Astrocyte (in vitro differentiated cells and primary cell): Measurements from ENCODE around the gene CDC42BPA. TPM values are rescaled to one million over a fixed set of nuclear protein-coding genes. Genes with fewer than 3 reads are reported as not detected.

ENCODE experiments used
- DNase-seq: peaks from one replicate; pipeline ENCODE4 v3.0.0-alpha.2; 2010; ENCODE audit warnings: low read depth
- FAIRE-seq: peaks from 2 replicates; lab custom pipeline; 2011; peaks lifted over from hg19 to GRCh38; lab: Jason Lieb, UNC
- H2AFZ ChIP-seq: 2 replicates; pipeline ENCODE4 v1.6.0; 2012; ENCODE audit warnings: low read depth, low read length, inconsistent platforms
- H3K27ac ChIP-seq: 2 replicates; pipeline ENCODE4 v1.5.1; 2011; ENCODE audit warnings: low read depth, low read length, inconsistent platforms
- H3K27me3 ChIP-seq: 2 replicates; pipeline ENCODE4 v1.6.0; 2011; ENCODE audit warnings: low read length, inconsistent platforms; ENCODE audit not compliant: insufficient read depth
- H3K36me3 ChIP-seq: 2 replicates; pipeline ENCODE4 v1.5.1; 2011; ENCODE audit warnings: low read length, inconsistent platforms; ENCODE audit not compliant: insufficient read depth
- H3K4me1 ChIP-seq: 2 replicates; pipeline ENCODE4 v1.5.1; 2011; ENCODE audit warnings: low read length, inconsistent platforms; ENCODE audit not compliant: insufficient read depth
- H3K4me2 ChIP-seq: 2 replicates; pipeline ENCODE4 v1.6.0; 2012; ENCODE audit warnings: low read length, inconsistent platforms
- H3K4me3 ChIP-seq: 2 replicates; pipeline ENCODE4 v1.5.1; 2011; ENCODE audit warnings: low read depth, mild to moderate bottlenecking, low read length, inconsistent platforms; ENCODE audit not compliant: insufficient read depth
- H3K79me2 ChIP-seq: 2 replicates; pipeline ENCODE4 v1.6.0; 2012; ENCODE audit warnings: mild to moderate bottlenecking, low read length, inconsistent platforms; ENCODE audit not compliant: insufficient read depth
- H3K9ac ChIP-seq: 2 replicates; pipeline ENCODE4 v1.6.0; 2012; ENCODE audit warnings: mild to moderate bottlenecking, low read length, inconsistent platforms
- H3K9me3 ChIP-seq: 2 replicates; pipeline ENCODE4 v1.5.1; 2012; ENCODE audit warnings: low read depth, mild to moderate bottlenecking, low read length, inconsistent platforms; ENCODE audit not compliant: insufficient read depth
- H4K20me1 ChIP-seq: 2 replicates; pipeline ENCODE4 v1.6.0; 2012; ENCODE audit warnings: low read length, inconsistent platforms; ENCODE audit not compliant: insufficient read depth
- H3K27ac Mint-ChIP-seq: one replicate; pipeline ENCODE4 v1.8.0; 2021; ENCODE audit warnings: mild to moderate bottlenecking, mixed read lengths; ENCODE audit not compliant: unreplicated experiment
- H3K27me3 Mint-ChIP-seq: one replicate; pipeline ENCODE4 v1.8.0; 2021; ENCODE audit warnings: low read depth, mixed read lengths; ENCODE audit not compliant: unreplicated experiment
- H3K36me3 Mint-ChIP-seq: one replicate; pipeline ENCODE4 v1.8.0; 2021; ENCODE audit warnings: low read depth, mixed read lengths; ENCODE audit not compliant: unreplicated experiment
- H3K4me1 Mint-ChIP-seq: one replicate; pipeline ENCODE4 v1.8.0; 2021; ENCODE audit warnings: low read depth, mixed read lengths; ENCODE audit not compliant: unreplicated experiment
- H3K4me3 Mint-ChIP-seq: one replicate; pipeline ENCODE4 v1.8.0; 2021; ENCODE audit warnings: mild to moderate bottlenecking, moderate library complexity, mixed read lengths; ENCODE audit not compliant: unreplicated experiment
- H3K9me3 Mint-ChIP-seq: one replicate; pipeline ENCODE4 v1.8.0; 2021; ENCODE audit warnings: mild to moderate bottlenecking, mixed read lengths; ENCODE audit not compliant: unreplicated experiment
- CTCF ChIP-seq: IDR thresholded peaks from 2 replicates; pipeline ENCODE4 v1.5.1; 2011; ENCODE audit warnings: low read depth, mild to moderate bottlenecking, inconsistent platforms, low read length, moderate library complexity; ENCODE audit not compliant: insufficient read depth
- EZH2 ChIP-seq: IDR thresholded peaks from 2 replicates; pipeline ENCODE4 v1.6.1; 2012; ENCODE audit warnings: mild to moderate bottlenecking, low read length, inconsistent platforms; ENCODE audit not compliant: insufficient read depth
- total RNA-seq: library from RNA; stranded (reverse); gene quantifications from 2 replicates; pipeline ENCODE4 v1.2.1, GENCODE V29; 2021

Gene CDC42BPA
- total RNA-seq, 1 donor from 2014 or later, result 34.5 TPM

GRCh38 chr1:227323967-227324268 is 5.6 kb upstream of the CDC42BPA start:
- H3K36me3 Mint-ChIP-seq, result peaks cover 2% of the 10 kb centered on the region
- peaks cover 4% of the 10 kb centered on the region for H3K9me3 ChIP-seq
- no peaks in the 10 kb centered on the region for H3K4me1 Mint-ChIP-seq
- H3K27me3 ChIP-seq, result no peaks in the 10 kb centered on the region
- no peaks in the 10 kb centered on the region for H3K4me1 ChIP-seq
- no peak overlapping the region for H2AFZ ChIP-seq
- FAIRE-seq (no peak), DNase-seq (no peak)
- no peaks in the 10 kb centered on the region for H3K79me2 ChIP-seq
- peaks cover 5% of the 10 kb centered on the region for H3K27me3 Mint-ChIP-seq
- H3K4me3 Mint-ChIP-seq, result no peak overlapping the region
- no peaks in the 10 kb centered on the region for H3K36me3 ChIP-seq
- H3K27ac Mint-ChIP-seq, result no peak overlapping the region
- H4K20me1 ChIP-seq, result no peaks in the 10 kb centered on the region
- H3K9ac ChIP-seq, result no peak overlapping the region
- H3K4me2 ChIP-seq, result no peak overlapping the region
- no peak overlapping the region for H3K4me3 ChIP-seq
- peaks cover 8% of the 10 kb centered on the region for H3K9me3 Mint-ChIP-seq
- no peak for TF ChIP-seq CTCF
- no peak for TF ChIP-seq EZH2
- H3K27ac ChIP-seq, result no peak overlapping the region

- no peaks in the 10 kb centered on the region for H3K36me3 ChIP-seq
- Mint-ChIP-seq H3K27me3 (peaks cover 2% of the 10 kb centered on the region), H3K4me1 (no peaks in the 10 kb centered on the region), H3K9me3 (peaks cover 5% of the 10 kb centered on the region), H3K36me3 (peaks cover 2% of the 10 kb centered on the region), H3K4me3 (no peak overlapping the region), H3K27ac (no peak overlapping the region)
- no peaks in the 10 kb centered on the region for H3K27me3 ChIP-seq
- FAIRE-seq (no peak), DNase-seq (no peak)
- H3K9ac ChIP-seq, result no peak overlapping the region
- H3K27ac ChIP-seq, result no peak overlapping the region
- H2AFZ ChIP-seq, result no peak overlapping the region
- H3K4me2 ChIP-seq, result no peak overlapping the region
- no peaks in the 10 kb centered on the region for H4K20me1 ChIP-seq
- peaks cover 4% of the 10 kb centered on the region for H3K9me3 ChIP-seq
- no peaks in the 10 kb centered on the region for H3K79me2 ChIP-seq
- TF ChIP-seq CTCF, result no peak
- no peak overlapping the region for H3K4me3 ChIP-seq
- no peaks in the 10 kb centered on the region for H3K4me1 ChIP-seq
These were observed 5.1 kb upstream of the CDC42BPA start for GRCh38 chr1:227323171-227323966.

GRCh38 chr1:227322376-227322775 is 4.1 kb upstream of the CDC42BPA start:
- no peak overlapping the region for H3K27ac Mint-ChIP-seq
- no peak overlapping the region for H3K4me2 ChIP-seq
- no peak overlapping the region for H3K9ac ChIP-seq
- peaks cover 2% of the 10 kb centered on the region for H3K36me3 Mint-ChIP-seq
- no peak for DNase-seq
- H3K9me3 ChIP-seq, result peaks cover 4% of the 10 kb centered on the region
- H3K79me2 ChIP-seq, result peaks cover 3% of the 10 kb centered on the region
- H3K4me3 Mint-ChIP-seq, result no peak overlapping the region
- H3K4me3 ChIP-seq, result no peak overlapping the region
- no peaks in the 10 kb centered on the region for H3K27me3 ChIP-seq
- H3K4me1 ChIP-seq, result no peaks in the 10 kb centered on the region
- no peak for FAIRE-seq
- no peak overlapping the region for H3K27ac ChIP-seq
- H3K4me1 Mint-ChIP-seq, result no peaks in the 10 kb centered on the region
- H3K27me3 Mint-ChIP-seq, result no peaks in the 10 kb centered on the region
- H2AFZ ChIP-seq, result no peak overlapping the region
- peaks cover 7% of the 10 kb centered on the region for H3K9me3 Mint-ChIP-seq
- no peaks in the 10 kb centered on the region for H4K20me1 ChIP-seq
- TF ChIP-seq EZH2 (no peak), CTCF (no peak)
- no peaks in the 10 kb centered on the region for H3K36me3 ChIP-seq
